GM13976 (cell line): ENCODE data around the gene NBEA.
A peak's percentile ranks its signal among the peaks of the same experiment; 100 is the strongest.

Source experiments
- DNase-seq: peaks from one replicate; pipeline ENCODE4 v3.0.0; 2012; ENCODE audit warnings: low spot score
- CTCF ChIP-seq: IDR thresholded peaks from 2 replicates; pipeline ENCODE4 v1.5.1; 2012; ENCODE audit warnings: borderline replicate concordance, mild to moderate bottlenecking; ENCODE audit not compliant: insufficient read depth; ENCODE audit errors: extremely low read depth, missing control alignments, control extremely low read depth
- in situ Hi-C: fragments of 300-500 bp; cut with MboI; formaldehyde crosslinking; loops from one replicate; pipeline ENCODE4 v1.12.0; 2022; ENCODE audit warnings: low sequenced_read_pairs, mixed read lengths, inconsistent platforms; ENCODE audit not compliant: unreplicated experiment

The NBEA gene

GRCh38 chr13:34933349-34933748 lies 8.7 kb upstream of the NBEA start:
- TF ChIP-seq CTCF: no peak
- in situ Hi-C loops: no loop called here
- no peak for DNase-seq

- no peak for TF ChIP-seq CTCF
- in situ Hi-C loops: no loop called here
- no peak for DNase-seq
Measured at GRCh38 chr13:34933786-34934185, 8.3 kb upstream of the NBEA start.

- DNase-seq: no peak
- in situ Hi-C loops: no loop called here
- no peak for TF ChIP-seq CTCF
Measured at GRCh38 chr13:34935841-34936240, 6.2 kb upstream of the NBEA start.

- in situ Hi-C loops: no loop called here
- DNase-seq: no peak
- TF ChIP-seq CTCF: no peak
Measured at GRCh38 chr13:34939771-34940170, 2.3 kb upstream of the NBEA start.

GRCh38 chr13:34941436-34941834 lies 635 bp upstream of the NBEA start:
- DNase-seq: no peak
- TF ChIP-seq CTCF: no peak
- in situ Hi-C loops: no loop called here

- in situ Hi-C loops: no loop called here
- TF ChIP-seq CTCF: no peak
- peak; percentile 28 for DNase-seq
Measured at GRCh38 chr13:34942732-34943435, 814 bp downstream of the NBEA start.
